Gastroesophageal sphincter (tissue), 4 donors: ENCODE data around the gene CDR2. TPM values are rescaled to one million over a fixed set of nuclear protein-coding genes. Genes with fewer than 3 reads are reported as not detected.

Experiments used
- ATAC-seq: fragments of 150-250 bp; one replicate; pipeline ENCODE4 v1.9.1; 2016; ENCODE audit warnings: mild to moderate bottlenecking, moderate library complexity
- H3K27ac ChIP-seq, 4 donors: fragments of 200-600 bp; sonication (generic) in 3 of 4; 1 replicate in 3 of 4; 2 replicates in 1 of 4; pipeline ENCODE4 v1.5.1; 2016 to 2019
- H3K27me3 ChIP-seq: fragments of 200-600 bp; sonication (generic); one replicate; pipeline ENCODE4 v1.5.1; 2019
- H3K36me3 ChIP-seq, 2 donors: fragments of 200-600 bp; sonication (generic); one replicate each; pipeline ENCODE4 v1.5.1; 2019; ENCODE audit warnings: control low read depth in 1 of 2
- H3K4me1 ChIP-seq, 3 donors: fragments of 200-600 bp; sonication (generic); 1 replicate in 2 of 3; 2 replicates in 1 of 3; pipeline ENCODE4 v1.5.1; 2016 to 2019; ENCODE audit warnings: control low read depth in 2 of 3
- H3K4me3 ChIP-seq, 2 donors: fragments of 200-600 bp; sonication (generic); one replicate each; pipeline ENCODE4 v1.5.1; 2019; ENCODE audit warnings: mild to moderate bottlenecking in 1 of 2, moderate library complexity in 1 of 2
- H3K9me3 ChIP-seq, 3 donors: fragments of 200-600 bp; sonication (generic); one replicate each; pipeline ENCODE4 v1.5.1; 2017 to 2019; ENCODE audit warnings: control low read depth in 2 of 3
- EP300 ChIP-seq: sonication (generic); formaldehyde crosslinking; IDR thresholded peaks from one replicate; pipeline ENCODE4 v1.6.1; 2017; ENCODE audit warnings: antibody characterized with exemption, mild to moderate bottlenecking
- POLR2A ChIP-seq, 2 donors: fragments of 450-650 bp; IDR thresholded peaks; one replicate each; pipeline ENCODE4 v1.6.1; 2017; ENCODE audit warnings: antibody characterized with exemption in 2 of 2, mild to moderate bottlenecking in 2 of 2, moderate library complexity in 1 of 2
- POLR2AphosphoS5 ChIP-seq: sonication (generic); formaldehyde crosslinking; IDR thresholded peaks from one replicate; pipeline ENCODE4 v1.6.1; 2017; ENCODE audit warnings: antibody characterized with exemption
- WGBS, 2 donors: methylation state at CpG; one replicate each; pipeline ENCODE4 v1.1.5; 2018; ENCODE audit warnings: low coverage in 1 of 2; 5-methylcytosine and 5-hydroxymethylcytosine counted together
- total RNA-seq, 4 donors: library from RNA; depleted of rRNA; stranded (reverse); fragments of >200 nt; gene quantifications; one replicate each; pipeline ENCODE4 v1.1.0, GENCODE V29; 2016
- TF ChIP-seq, protein P1 (sequence below), 4 experiments: fragments of 200-600 bp in 2 of 4; fragments of 450-650 bp in 2 of 4; sonication (generic) in 1 of 4; IDR thresholded peaks; one replicate each; pipeline ENCODE4 v1.5.1; 2017 to 2019; ENCODE audit warnings: antibody characterized with exemption in 4 of 4, mild to moderate bottlenecking in 2 of 4, moderate library complexity in 2 of 4

The CDR2 gene
- total RNA-seq, 4 donors from 2014 or later, result 36.1 to 48.3 (median 41.7) TPM

DNA sequence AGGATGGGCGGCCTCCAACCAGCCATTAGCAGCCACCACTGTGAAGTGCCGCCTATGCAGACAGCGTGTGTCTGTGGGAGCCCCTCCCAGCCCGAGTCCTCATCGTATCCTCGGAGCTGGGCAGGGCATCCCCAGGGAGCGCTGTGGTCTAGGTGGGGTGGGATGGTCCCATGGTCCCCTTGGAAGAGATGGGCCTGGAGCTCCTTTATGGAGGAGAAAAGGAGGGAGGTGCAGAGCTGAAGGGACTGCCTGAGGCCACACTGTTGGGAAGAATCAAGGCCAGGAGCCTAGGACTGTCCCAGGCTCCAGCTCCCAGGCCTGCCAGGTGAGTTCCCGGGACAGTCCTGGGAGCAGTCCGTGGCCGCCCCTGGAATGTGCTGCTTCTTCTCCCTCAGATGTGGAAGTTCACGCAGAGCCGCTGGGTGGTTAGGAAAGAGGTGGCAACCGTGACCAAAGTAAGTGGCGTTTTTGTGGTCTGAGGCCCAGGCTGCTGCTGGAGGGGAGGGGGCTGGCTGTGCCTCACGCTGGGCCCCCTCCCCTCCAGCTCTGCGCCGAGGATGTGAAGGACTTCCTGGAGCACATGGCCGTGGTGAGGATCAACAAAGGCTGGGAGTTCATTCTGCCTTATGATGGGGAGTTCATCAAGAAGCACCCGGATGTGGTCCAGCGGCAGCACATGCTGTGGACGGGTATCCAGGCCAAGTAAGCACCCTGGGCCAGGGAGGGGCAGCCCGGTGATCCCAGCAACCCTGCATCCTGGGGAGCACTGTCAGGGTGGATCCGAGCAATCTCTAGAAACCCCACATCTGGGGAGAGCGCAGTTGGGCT lies 50.2 kb downstream of the CDR2 start:
- peaks cover 0 to 98% of the 10 kb centered on the region in 2 donors for H3K36me3 ChIP-seq

DNA sequence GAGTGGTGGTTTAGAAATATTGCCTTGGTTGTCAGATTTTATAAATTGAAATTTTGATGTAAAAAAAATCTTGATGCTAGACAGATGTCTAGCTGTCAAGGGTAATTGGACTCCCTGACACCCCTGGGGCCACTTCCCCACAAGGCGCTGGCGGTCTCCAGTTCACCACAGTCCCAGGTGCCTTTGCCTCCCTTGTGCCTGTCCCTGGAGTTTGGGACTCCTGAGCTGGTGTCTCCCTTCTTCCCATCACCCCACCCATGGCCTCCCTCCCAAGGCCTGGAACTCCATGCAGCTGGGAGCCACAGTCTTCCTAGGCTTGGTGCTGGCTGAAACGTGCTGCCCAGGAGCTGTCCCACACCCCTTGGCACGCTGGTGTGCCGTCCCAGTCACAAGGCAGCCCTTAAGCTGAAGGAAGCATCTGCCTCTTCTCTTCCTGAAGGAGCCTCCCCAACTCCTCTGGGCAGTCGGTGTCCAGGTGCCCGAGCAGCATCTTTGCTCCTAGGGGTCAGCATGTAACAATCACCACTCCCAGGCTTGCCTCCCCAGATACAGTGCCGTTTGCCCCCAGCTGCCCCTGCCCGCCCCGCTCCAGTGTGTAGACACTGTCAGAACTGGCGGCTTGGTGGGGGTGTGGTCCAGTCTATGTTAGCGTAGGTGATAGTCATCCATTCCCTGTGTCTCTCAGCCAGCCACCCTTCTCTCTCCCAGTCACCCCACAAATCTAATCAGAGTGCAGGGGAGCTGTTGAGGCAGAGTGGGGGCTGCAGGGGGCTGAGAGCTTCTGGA lies 51.1 kb downstream of the CDR2 start:
- peaks cover 0 to 98% of the 10 kb centered on the region in 2 donors for H3K36me3 ChIP-seq
- ATAC-seq, result no peak
- H3K4me1 ChIP-seq, result peaks cover 0 to 16% (median 0%) of the 10 kb centered on the region in 3 donors
- no peaks in the 10 kb centered on the region for H3K9me3 ChIP-seq
- no peaks in the 10 kb centered on the region for H3K27me3 ChIP-seq
- 79 to 90% methylated on average over 5 of the region's 12 CpGs for WGBS, 2 donors
- no peak for TF ChIP-seq POLR2AphosphoS5
- TF ChIP-seq EP300, result no peak
- TF ChIP-seq, protein P1, sequence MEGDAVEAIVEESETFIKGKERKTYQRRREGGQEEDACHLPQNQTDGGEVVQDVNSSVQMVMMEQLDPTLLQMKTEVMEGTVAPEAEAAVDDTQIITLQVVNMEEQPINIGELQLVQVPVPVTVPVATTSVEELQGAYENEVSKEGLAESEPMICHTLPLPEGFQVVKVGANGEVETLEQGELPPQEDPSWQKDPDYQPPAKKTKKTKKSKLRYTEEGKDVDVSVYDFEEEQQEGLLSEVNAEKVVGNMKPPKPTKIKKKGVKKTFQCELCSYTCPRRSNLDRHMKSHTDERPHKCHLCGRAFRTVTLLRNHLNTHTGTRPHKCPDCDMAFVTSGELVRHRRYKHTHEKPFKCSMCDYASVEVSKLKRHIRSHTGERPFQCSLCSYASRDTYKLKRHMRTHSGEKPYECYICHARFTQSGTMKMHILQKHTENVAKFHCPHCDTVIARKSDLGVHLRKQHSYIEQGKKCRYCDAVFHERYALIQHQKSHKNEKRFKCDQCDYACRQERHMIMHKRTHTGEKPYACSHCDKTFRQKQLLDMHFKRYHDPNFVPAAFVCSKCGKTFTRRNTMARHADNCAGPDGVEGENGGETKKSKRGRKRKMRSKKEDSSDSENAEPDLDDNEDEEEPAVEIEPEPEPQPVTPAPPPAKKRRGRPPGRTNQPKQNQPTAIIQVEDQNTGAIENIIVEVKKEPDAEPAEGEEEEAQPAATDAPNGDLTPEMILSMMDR (IDR thresholded peaks at IDR 0.05), result no peak
- TF ChIP-seq POLR2A (IDR thresholded peaks at IDR 0.05), result no peak
- H3K27ac ChIP-seq, result no peak overlapping the region
- H3K4me3 ChIP-seq, result no peak overlapping the region

More for the DNA sequence above, 50.2 kb downstream of the CDR2 start:
- no peaks in the 10 kb centered on the region for H3K27me3 ChIP-seq
- H3K4me1 ChIP-seq, result peaks cover 0 to 16% (median 0%) of the 10 kb centered on the region in 3 donors
- no peaks in the 10 kb centered on the region for H3K9me3 ChIP-seq
- no peak for ATAC-seq
- WGBS, 2 donors, result 94% methylated on average over 6 of the region's 24 CpGs; no CpG with 5 or more reads in 1 of the 2 donors
- TF ChIP-seq POLR2AphosphoS5 (no peak), POLR2A (IDR thresholded peaks at IDR 0.05) (no peak), EP300 (no peak)
- TF ChIP-seq, protein P1 (IDR thresholded peaks at IDR 0.05), result no peak
- H3K27ac ChIP-seq, result no peak overlapping the region
- no peak overlapping the region for H3K4me3 ChIP-seq

GRCh38 chr16:22322741-22323140 lies 51.7 kb downstream of the CDR2 start:
- H3K9me3 ChIP-seq, result no peaks in the 10 kb centered on the region
- TF ChIP-seq POLR2AphosphoS5, result no peak
- TF ChIP-seq EP300, result no peak
- TF ChIP-seq, protein P1 (IDR thresholded peaks at IDR 0.05), result no peak
- TF ChIP-seq POLR2A (IDR thresholded peaks at IDR 0.05), result no peak
- 95% methylated on average over 4 of the region's 17 CpGs; no CpG with 5 or more reads in 1 of the 2 donors for WGBS, 2 donors
- ATAC-seq, result no peak
- H3K4me3 ChIP-seq, result no peak overlapping the region
- peaks cover 0 to 16% (median 0%) of the 10 kb centered on the region in 3 donors for H3K4me1 ChIP-seq
- H3K36me3 ChIP-seq, result peaks cover 0 to 98% of the 10 kb centered on the region in 2 donors
- H3K27me3 ChIP-seq, result no peaks in the 10 kb centered on the region
- H3K27ac ChIP-seq, result no peak overlapping the region

- H3K9me3 ChIP-seq, result no peaks in the 10 kb centered on the region
- no peak overlapping the region for H3K27ac ChIP-seq
- H3K36me3 ChIP-seq, result peaks cover 0 to 98% of the 10 kb centered on the region in 2 donors
- no peaks in the 10 kb centered on the region for H3K27me3 ChIP-seq
- ATAC-seq, result no peak
- H3K4me1 ChIP-seq, result peaks cover 0 to 16% (median 0%) of the 10 kb centered on the region in 3 donors
- no peak for TF ChIP-seq POLR2A (IDR thresholded peaks at IDR 0.05)
- TF ChIP-seq EP300, result no peak
- TF ChIP-seq POLR2AphosphoS5, result no peak
- TF ChIP-seq, protein P1 (IDR thresholded peaks at IDR 0.05), result no peak
- WGBS, 2 donors, result 92 to 100% methylated on average over 2 to 3 of the region's 11 CpGs
- H3K4me3 ChIP-seq, result no peak overlapping the region
These were observed 52.4 kb downstream of the CDR2 start for GRCh38 chr16:22322021-22322471.
